HL-60 (cell line): ENCODE results near the gene SLC16A12.
"Not testable (repeated sequence)": the region's sequence is repeated elsewhere in the genome, so short reads cannot be mapped to it uniquely, and the experiment has no call there.

Source experiments
- DNase-seq, 2 experiments: peaks; one replicate each; pipeline ENCODE4 v3.0.0-alpha.2; 2010 to 2020; ENCODE audit warnings: low read depth in 1 of 2, low spot score in 1 of 2
- H3K27ac ChIP-seq: fragments of 250-450 bp; sonication (Bioruptor Pico); replicated peaks from 2 replicates; pipeline ENCODE4 v1.5.1; 2020; ENCODE audit warnings: mild to moderate bottlenecking, moderate library complexity
- H3K27me3 ChIP-seq: fragments of 250-450 bp; sonication (Bioruptor Pico); 2 replicates; pipeline ENCODE4 v1.5.1; 2021; ENCODE audit warnings: mild to moderate bottlenecking, moderate library complexity; ENCODE audit not compliant: insufficient read depth, poor library complexity, severe bottlenecking
- H3K4me3 ChIP-seq: replicated peaks from 2 replicates; pipeline ENCODE4 v1.5.1; 2011; ENCODE audit warnings: mild to moderate bottlenecking, control low read depth, low read length; ENCODE audit not compliant: insufficient read depth
- CTCF ChIP-seq: IDR thresholded peaks from one replicate; pipeline ENCODE4 v1.5.1; 2011; ENCODE audit warnings: low read length, control low read depth, inconsistent platforms; ENCODE audit not compliant: insufficient read depth
- GABPA ChIP-seq: IDR thresholded peaks from 2 replicates; pipeline ENCODE4 v1.6.1; 2012; ENCODE audit warnings: low read depth
- POLR2AphosphoS5 ChIP-seq: IDR thresholded peaks from 2 replicates; pipeline ENCODE4 v1.6.1; 2012; ENCODE audit warnings: low read depth
- REST ChIP-seq: IDR thresholded peaks from 2 replicates; pipeline ENCODE4 v1.6.1; 2012; ENCODE audit warnings: low read depth; ENCODE audit not compliant: insufficient replicate concordance
- SPI1 ChIP-seq: IDR thresholded peaks from 2 replicates; pipeline ENCODE4 v1.6.1; 2012; ENCODE audit warnings: low read depth, mild to moderate bottlenecking, borderline replicate concordance

The SLC16A12 gene

DNA sequence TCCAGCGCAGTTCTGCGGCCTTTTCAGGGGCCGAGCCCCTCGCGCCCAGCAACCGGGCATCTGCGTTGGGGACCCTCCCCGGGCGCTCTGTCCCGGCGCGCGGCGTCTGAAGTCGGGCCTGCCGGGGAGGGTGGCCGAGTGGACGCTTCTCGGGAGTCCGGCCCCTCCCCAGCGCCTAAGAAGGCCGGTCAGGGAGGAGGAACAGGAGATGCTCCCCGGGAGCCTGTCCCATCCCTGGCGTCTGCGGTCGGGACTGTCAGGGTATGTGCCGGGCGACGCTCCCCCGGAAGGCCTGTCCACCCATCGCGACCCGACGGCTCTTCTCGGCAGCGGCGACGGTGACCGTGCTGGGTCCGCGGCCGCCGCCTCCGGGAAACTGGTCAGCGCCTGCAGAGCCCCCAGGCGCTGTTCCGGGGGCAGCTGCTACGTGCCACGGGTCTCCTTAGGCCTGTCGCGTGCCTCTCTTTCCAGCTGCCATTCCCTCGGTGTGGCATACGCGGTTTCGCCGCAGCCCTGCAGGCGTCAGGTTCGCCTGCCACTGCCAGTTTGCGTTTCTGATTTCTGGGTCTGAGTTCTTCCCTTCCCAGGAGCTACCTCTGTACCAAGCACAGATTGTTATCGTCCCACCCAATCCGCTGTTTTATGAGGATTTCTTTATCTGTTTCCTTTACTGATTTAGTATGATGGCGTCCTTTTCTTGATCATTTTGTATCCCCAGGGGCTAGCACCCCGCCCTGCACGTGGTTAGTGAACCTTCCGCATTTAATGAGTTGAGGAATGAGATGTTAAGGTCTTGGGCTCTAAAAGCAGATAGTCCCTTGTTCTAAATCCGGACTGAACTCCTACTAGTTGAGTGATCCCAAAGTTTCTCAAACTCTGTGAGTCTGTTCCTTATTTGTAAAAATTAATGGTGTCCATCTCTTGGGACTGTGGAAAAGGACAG is 120.2 kb downstream of the SLC16A12 start:
- DNase-seq: no peak

GRCh38 chr10:89414146-89414878 is 121.1 kb downstream of the SLC16A12 start, which contains the start of gene IFIT5:
IFIT5 (plus strand) TSS chr10:89414568; CDS start chr10:89414799, 231 bp downstream.
- TF ChIP-seq REST: no peak
- TF ChIP-seq GABPA: no peak
- no peak for TF ChIP-seq POLR2AphosphoS5
- TF ChIP-seq CTCF: no peak
- TF ChIP-seq SPI1: no peak
- Histone ChIP-seq H3K4me3 (peak within 1 kb of the TSS; percentile 83), H3K27me3 (peaks cover 7% of the 10 kb centered on the region), H3K27ac (no peak within 1 kb of the TSS)
- peak in 1 of 2 experiments; percentile 39 for DNase-seq

More for the DNA sequence above, 120.2 kb downstream of the SLC16A12 start:
- Histone ChIP-seq H3K4me3 (peak overlapping the region; percentile 83), H3K27me3 (peaks cover 9% of the 10 kb centered on the region), H3K27ac (no peak overlapping the region)
- no peak for TF ChIP-seq SPI1
- TF ChIP-seq CTCF: no peak
- TF ChIP-seq POLR2AphosphoS5: no peak
- TF ChIP-seq GABPA: no peak
- TF ChIP-seq REST: no peak

DNA sequence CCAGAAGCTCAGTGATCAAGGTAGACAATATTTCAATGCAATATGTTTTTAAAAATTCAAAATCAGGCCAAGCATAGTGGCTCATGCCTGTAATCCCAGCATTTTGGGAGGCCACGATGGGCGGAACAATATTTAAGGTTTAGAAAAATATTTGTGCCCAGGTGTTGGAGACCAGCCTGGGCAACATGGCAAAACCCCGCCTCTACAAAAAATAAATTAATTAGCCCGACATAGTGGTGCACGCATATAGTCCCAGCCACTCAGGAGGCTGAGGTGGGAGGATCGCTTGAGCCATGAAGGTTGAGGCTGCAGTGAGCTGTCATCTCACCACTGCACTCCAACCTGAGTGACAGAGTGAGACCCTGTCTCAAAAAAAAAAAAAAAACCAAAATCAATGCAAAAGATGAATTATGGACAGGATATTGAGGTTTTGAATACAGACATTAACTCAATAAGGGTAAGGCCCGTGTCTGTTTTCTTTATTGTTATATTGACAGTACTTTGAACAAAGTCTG is 121.9 kb downstream of the SLC16A12 start:
- Histone ChIP-seq H3K27ac (no peak overlapping the region), H3K4me3 (no peak overlapping the region), H3K27me3 (peaks cover 7% of the 10 kb centered on the region)
- no peak for DNase-seq
- TF ChIP-seq SPI1 (no peak), POLR2AphosphoS5 (no peak), CTCF (no peak), GABPA (no peak), REST (no peak)

GRCh38 chr10:89412276-89412675 is 123.1 kb downstream of the SLC16A12 start:
- H3K4me3 ChIP-seq: not testable (repeated sequence)

GRCh38 chr10:89411135-89411534 is 124.3 kb downstream of the SLC16A12 start:
- DNase-seq, H3K27me3 ChIP-seq, H3K4me3 ChIP-seq, H3K27ac ChIP-seq: not testable (repeated sequence)

More at GRCh38 chr10:89412276-89412675, 123.1 kb downstream of the SLC16A12 start:
- not testable (repeated sequence) for H3K27ac ChIP-seq, DNase-seq, H3K27me3 ChIP-seq
